ENCODE results near the gene KCNT1.

Gene KCNT1

DNA sequence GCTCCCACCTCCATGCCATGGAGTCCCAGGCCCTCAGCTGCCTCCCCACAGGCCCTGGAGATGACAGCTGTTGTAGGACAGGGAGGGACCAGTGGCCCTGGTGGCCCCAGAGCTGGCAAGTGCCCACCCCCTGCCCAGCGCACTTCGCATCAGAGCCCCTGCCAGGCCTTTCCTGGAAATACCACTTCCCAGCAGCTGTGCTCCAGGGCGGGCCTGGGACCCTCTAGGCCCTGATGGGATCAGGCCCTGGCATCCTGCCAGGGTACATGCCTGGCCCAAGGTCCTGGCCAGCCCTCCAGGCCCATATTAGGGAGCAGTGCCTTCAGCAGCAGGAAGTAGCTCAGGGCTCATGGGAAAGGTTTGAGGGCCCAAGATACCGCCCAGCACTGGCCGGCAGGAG lies 2.5 kb downstream of the KCNT1 start:
- Mint-ChIP-seq H3K4me3 (no peak overlapping the region), H3K9me3 (no peaks in the 10 kb centered on the region), H3K27ac (no peak overlapping the region), H3K36me3 (no peaks in the 10 kb centered on the region), H3K4me1 (no peaks in the 10 kb centered on the region)
- ATAC-seq = no peak
- no peak for DNase-seq (ENCODE audit: low spot score in 2 of 2)

DNA sequence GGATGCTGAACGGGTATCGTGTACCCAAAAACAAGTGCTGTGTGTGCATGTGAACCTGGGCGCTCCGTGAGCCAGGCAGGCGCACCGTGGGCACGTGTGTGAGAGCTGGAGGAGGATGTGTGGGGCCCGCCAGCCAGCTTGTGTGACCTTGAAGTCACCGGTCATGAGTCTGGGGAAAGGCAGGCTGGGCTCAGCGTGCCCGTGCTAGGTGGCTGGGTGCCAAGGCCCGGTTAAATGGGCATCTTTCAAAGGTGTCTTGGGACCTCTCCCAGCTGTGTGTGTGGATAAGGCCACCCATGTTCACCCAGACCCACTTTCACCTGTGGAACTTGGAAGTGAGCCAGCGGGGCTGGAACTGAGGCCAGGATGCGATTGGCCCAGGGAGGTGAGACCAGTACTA lies 3.4 kb downstream of the KCNT1 start:
- no peaks in the 10 kb centered on the region for H3K4me1 Mint-ChIP-seq
- H3K27ac Mint-ChIP-seq = no peak overlapping the region
- H3K36me3 Mint-ChIP-seq = no peaks in the 10 kb centered on the region
- no peak for DNase-seq (ENCODE audit: low spot score in 2 of 2)
- no peak overlapping the region for H3K4me3 Mint-ChIP-seq
- ATAC-seq = no peak
- H3K9me3 Mint-ChIP-seq = no peaks in the 10 kb centered on the region

DNA sequence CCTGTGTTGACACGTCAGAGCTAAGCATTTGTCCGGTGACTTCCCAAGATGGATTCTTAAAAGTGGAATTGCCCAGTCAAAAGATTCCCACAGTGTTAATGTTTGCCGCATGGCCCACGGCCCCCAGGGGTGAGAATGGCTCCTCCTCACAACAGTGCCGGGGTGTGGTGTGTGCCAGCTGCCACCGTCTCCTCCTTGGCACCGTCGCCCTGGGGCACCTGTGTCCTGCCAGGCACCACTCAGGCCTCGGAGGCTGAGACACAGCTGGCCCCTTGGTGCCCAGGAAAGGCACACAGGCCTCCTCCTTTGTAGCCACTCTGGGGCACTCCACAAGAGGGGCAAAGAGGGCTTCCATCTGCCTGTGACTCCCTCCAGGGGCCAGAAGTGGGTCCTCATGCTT lies 4.3 kb downstream of the KCNT1 start:
- ATAC-seq = no peak
- H3K4me3 Mint-ChIP-seq = no peak overlapping the region
- no peak for DNase-seq (ENCODE audit: low spot score in 2 of 2)
- H3K9me3 Mint-ChIP-seq = no peaks in the 10 kb centered on the region
- no peak overlapping the region for H3K27ac Mint-ChIP-seq
- H3K4me1 Mint-ChIP-seq = no peaks in the 10 kb centered on the region
- no peaks in the 10 kb centered on the region for H3K36me3 Mint-ChIP-seq

DNA sequence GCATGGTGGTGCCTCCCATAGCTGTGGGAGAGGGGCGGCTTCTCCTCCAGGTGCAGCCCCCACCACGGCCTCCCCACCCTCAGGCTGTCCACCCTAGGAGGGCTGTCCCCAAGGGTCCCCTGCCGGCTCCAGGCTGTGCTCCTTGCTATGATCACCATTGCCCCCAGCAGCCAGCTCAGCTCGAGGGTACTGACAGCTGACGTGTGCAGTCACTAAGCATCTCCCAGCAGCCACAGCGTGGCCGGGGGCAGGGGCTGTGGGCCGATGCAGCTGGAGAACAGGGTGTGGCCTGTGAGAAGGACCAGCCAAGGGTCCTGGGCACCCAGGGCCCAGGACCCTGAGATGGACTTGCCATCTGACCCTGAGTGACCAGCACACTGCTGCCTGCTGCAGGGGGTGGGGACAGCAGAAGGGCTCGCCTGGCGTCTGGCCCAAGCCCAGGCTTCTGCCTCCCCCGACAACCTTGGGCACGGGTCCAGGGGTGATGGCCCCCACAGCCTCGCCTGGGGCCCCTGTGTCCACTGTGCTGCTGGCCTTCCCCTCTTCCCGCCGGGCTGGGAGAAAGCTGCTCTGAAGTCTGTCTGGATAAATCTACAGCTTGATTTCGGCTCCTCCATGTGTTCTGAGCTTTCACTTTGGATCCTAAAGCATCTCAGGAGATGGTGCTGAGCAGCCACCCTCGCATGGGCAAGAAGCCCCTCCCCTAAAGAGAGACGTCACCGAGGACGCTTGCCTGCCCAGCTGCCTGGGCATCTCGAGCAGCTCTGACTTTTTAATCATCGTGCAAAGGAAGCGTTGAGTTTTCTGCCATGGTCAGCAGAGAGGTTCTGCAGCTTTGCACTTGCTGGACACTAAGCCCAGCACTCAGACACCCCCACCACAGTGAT lies 5.5 kb downstream of the KCNT1 start:
- no peak overlapping the region for H3K27ac Mint-ChIP-seq
- no peak overlapping the region for H3K4me3 Mint-ChIP-seq

DNA sequence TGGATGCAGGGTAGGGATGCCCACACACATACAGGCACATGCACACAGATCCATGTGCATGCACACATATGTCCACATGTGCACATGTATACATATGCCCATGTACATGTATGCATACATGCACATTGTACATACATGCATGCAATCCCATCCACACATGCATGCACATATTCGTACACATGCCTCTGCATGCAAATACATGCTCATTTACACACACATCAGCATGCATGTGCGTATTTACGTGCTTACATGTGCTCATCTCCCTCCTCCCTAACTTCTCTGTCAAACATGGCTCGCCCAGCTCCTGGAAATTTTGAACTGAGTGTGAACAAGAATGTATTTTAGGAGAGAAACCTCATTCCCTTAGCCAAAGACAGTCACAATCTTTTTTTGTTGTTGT lies 6.2 kb downstream of the KCNT1 start:
- Mint-ChIP-seq H3K36me3 (no peaks in the 10 kb centered on the region), H3K27ac (no peak overlapping the region), H3K9me3 (no peaks in the 10 kb centered on the region), H3K4me1 (no peaks in the 10 kb centered on the region), H3K4me3 (no peak overlapping the region)
- no peak for ATAC-seq
- DNase-seq (ENCODE audit: low spot score in 2 of 2) = no peak

More for the DNA sequence above, 5.5 kb downstream of the KCNT1 start:
- ATAC-seq = no peak
- Mint-ChIP-seq H3K4me1 (no peaks in the 10 kb centered on the region), H3K36me3 (no peaks in the 10 kb centered on the region), H3K9me3 (no peaks in the 10 kb centered on the region)
- DNase-seq (ENCODE audit: low spot score in 2 of 2) = no peak

DNA sequence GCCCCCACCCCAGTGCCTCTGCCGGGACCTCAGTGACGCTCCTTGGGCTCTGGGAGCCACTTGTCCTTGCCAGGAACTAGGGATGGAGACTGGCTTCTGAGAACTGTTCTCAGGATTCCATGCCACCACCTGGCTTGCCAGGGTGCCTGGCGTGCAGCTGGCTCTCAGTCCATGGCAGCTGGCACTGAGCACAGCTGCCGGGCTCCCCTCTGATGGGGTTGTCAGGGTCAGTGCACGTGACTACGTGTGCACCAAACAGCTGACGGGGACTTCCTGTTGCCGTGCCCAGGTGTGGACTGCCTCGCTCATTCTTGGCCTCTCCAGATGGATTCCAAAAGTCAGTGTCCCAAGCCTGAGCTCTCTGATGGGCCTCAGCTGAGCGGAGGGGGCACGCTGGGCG lies 9.4 kb downstream of the KCNT1 start:
- no peak overlapping the region for H3K27ac Mint-ChIP-seq
- H3K4me3 Mint-ChIP-seq = no peak overlapping the region
- H3K4me1 Mint-ChIP-seq = no peaks in the 10 kb centered on the region
- no peak for DNase-seq (ENCODE audit: low spot score in 2 of 2)
- no peak for ATAC-seq
- no peaks in the 10 kb centered on the region for H3K36me3 Mint-ChIP-seq
- H3K9me3 Mint-ChIP-seq = no peaks in the 10 kb centered on the region

DNA sequence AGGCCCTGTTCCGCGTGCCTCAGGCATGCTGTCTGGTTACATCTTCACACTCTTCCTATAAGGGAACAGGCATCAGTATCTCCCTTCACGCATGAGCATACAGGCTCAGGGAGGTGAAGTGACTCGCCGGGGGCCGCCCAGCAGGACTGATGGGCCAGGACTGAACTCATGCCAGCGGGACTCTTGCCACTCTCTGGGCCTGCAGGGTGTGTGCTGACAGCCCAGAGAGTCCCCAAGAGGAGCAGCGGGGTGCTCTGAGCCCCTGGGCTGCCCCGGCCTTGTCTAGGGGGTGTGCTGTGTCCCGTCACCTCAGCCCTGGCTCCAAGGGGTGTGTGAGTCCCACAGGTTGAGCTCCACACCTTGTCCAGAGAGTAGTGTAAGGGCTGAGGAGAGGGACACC lies 9.9 kb downstream of the KCNT1 start:
- H3K9me3 Mint-ChIP-seq = no peaks in the 10 kb centered on the region
- H3K4me3 Mint-ChIP-seq = no peak overlapping the region
- no peaks in the 10 kb centered on the region for H3K36me3 Mint-ChIP-seq
- ATAC-seq (no peak), DNase-seq (ENCODE audit: low spot score in 2 of 2) (no peak)
- H3K27ac Mint-ChIP-seq = no peak overlapping the region
- peaks cover 2% of the 10 kb centered on the region for H3K4me1 Mint-ChIP-seq

DNA sequence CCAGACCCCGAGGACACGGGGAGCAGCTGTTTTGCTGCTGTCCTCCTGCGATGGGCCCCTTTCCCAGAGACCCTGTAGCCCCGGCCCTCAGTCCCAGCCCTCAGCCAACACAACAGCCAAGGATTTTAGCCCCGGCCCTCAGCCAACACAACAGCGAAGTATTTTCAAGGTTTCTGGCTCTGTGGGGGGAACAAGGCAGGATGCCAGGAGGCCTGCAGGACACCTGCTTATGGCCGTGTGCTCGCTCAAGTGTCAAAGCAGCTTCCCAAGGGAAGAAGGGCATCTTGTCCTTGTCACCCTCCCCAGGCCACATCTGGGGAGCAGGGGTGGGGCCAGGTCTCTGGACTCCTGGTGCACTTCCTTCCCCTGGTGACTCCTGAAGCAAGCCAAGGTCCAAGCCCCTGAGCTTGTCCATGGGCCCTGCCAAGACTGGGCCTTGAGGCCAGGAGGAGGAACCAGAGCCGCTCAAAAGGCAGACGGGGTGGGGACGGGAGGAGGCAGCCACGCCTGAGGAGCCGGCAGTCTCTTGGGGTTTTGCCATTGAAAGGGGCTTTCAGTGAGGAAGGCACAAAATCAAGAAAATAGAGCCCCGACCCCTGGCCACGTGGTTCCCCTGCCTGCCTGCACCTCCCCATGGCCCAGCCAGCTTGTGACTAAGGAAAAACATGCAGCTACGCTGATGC lies 10.8 kb downstream of the KCNT1 start:
- Mint-ChIP-seq H3K4me3 (no peak overlapping the region), H3K36me3 (no peaks in the 10 kb centered on the region), H3K4me1 (peaks cover 6% of the 10 kb centered on the region), H3K9me3 (no peaks in the 10 kb centered on the region), H3K27ac (no peak overlapping the region)
- DNase-seq (ENCODE audit: low spot score in 2 of 2) (no peak), ATAC-seq (no peak)

DNA sequence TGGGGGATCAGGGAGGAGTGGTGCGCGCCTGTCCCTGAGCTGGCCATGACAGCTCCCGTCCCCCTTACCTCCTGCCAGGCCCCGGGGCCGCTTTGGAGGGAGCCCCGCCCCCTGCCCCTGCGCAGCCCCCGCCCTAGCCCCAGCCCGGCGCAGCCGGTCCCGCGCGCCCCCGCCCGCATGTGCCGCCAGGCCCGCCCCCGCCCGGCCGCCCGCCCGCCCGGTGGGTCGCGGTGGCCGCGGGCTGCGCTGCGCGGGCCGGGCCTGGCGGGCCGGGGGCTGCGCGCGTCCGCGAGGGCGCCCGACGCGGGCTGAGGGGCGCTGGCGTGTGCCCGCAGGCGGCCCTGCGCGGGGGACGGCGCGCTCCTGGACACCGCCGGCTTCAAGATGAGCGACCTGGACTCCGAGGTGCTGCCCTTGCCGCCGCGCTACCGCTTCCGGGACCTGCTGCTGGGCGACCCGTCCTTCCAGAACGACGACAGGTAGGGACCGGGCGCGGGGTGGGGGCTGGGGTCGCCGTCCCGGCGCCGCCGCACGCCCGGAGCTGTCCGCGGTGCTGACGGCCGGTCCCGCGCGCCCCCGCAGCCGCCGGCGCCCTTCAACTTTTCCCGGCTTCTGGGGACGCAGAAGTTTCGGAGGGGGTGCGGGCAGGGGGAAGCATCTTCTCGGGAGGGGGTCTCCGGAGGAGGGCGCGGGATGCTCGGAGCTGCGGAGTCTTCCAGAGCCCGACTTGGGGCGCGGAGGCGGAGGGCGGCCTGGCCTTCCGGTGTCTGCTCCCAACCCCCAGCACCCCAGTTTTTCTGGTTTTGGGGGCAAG lies 12.5 kb downstream of the KCNT1 start:
- ATAC-seq (no peak), DNase-seq (ENCODE audit: low spot score in 2 of 2) (no peak)
- H3K9me3 Mint-ChIP-seq = no peaks in the 10 kb centered on the region
- no peak overlapping the region for H3K27ac Mint-ChIP-seq
- peaks cover 6% of the 10 kb centered on the region for H3K4me1 Mint-ChIP-seq
- no peak overlapping the region for H3K4me3 Mint-ChIP-seq
- H3K36me3 Mint-ChIP-seq = no peaks in the 10 kb centered on the region

DNA sequence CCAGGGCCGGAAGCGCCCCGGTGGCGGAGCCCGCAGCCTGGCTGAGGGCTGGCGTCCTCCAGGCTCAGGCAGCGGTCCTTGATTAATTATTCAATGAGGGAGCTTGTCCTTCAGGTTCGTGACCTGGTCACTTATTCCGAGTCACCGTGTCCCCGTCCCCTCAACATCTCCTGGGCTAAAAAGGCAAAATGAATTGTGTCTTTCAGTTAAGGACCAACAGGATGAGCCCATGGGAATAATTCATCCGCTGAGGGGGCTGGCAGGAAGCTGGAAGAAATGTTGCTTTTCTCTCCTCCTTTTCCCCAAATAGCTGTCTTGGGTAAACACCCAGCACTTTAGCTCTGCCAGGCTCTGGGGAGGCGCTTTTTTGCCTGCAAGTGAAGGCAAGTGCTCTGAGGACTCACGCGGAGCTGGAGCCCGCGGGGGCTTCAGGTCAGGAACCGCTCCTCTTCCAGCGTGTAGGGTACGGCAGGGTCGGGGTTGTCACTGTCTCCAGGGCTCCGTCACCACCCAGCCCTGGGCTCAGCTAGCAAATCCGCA lies 13.1 kb downstream of the KCNT1 start:
- H3K27ac Mint-ChIP-seq = no peak overlapping the region
- H3K4me1 Mint-ChIP-seq = peaks cover 6% of the 10 kb centered on the region
- no peaks in the 10 kb centered on the region for H3K36me3 Mint-ChIP-seq
- H3K4me3 Mint-ChIP-seq = no peak overlapping the region
- ATAC-seq (no peak), DNase-seq (ENCODE audit: low spot score in 2 of 2) (no peak)
- no peaks in the 10 kb centered on the region for H3K9me3 Mint-ChIP-seq

DNA sequence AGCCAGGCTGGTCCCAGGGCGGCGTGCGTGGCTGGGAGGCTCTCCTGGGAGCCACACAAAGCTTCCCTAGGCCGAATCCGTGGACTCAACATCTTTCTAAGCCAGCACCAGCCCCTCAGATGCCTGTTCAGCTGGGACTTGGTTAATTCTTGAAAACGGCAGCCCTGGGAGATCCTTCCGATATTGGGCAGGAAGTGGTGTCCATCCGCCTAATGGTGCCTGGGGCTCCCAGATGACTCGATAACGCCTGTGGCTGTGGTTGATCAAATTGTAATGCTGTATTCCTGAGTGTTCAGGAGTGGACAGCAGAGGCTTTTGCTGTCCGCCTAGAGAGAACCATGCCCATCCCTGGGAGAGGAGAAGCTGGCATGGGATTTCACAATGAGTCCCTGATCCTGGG lies 14.1 kb downstream of the KCNT1 start:
- DNase-seq (ENCODE audit: low spot score in 2 of 2) (no peak), ATAC-seq (no peak)
- Mint-ChIP-seq H3K9me3 (no peaks in the 10 kb centered on the region), H3K27ac (no peak overlapping the region), H3K4me1 (peaks cover 6% of the 10 kb centered on the region), H3K36me3 (no peaks in the 10 kb centered on the region), H3K4me3 (no peak overlapping the region)

DNA sequence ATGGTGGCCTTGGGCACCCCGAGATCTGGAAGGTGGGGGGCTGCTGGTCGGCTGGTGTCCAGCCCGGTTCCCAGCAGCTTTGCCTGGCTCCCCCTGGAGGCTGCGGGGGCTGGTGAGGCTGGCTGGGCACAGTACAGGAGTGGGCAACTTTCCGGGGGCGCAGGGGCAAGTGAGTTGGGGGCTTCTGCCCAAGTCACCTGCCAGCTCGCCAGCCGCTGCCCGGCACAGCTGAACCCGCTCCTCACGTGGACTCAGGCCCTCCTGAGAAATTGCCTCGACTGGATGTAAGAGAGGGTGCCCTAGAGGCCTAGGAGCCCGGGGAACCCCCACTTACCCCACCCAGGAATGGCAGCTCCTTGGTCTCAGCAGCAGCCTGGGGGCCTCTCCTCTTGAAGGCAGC lies 15.4 kb downstream of the KCNT1 start:
- Mint-ChIP-seq H3K27ac (no peak overlapping the region), H3K4me3 (no peak overlapping the region), H3K9me3 (no peaks in the 10 kb centered on the region), H3K36me3 (no peaks in the 10 kb centered on the region), H3K4me1 (peaks cover 6% of the 10 kb centered on the region)
- DNase-seq (ENCODE audit: low spot score in 2 of 2) = no peak
- no peak for ATAC-seq

DNA sequence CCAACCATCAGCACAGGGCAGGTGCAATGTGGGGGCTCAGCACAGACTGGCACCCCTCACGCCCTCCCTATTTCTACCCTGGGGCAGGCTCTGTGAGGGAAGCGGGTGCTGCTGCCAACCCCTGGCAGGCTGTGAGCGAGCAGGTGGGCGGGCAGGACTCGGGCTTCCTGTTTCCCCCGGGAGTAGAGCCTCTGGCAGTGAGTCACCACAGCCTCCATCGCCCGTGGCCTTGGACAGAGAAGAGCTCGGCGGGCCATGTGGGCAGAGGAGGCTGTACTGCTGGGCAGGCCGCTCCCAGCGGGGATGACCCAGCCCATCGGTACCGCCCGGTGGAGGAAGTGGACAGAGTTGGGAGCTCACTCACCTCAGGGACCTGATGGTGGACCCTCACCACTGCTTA lies 16.6 kb downstream of the KCNT1 start:
- no peaks in the 10 kb centered on the region for H3K36me3 Mint-ChIP-seq
- H3K9me3 Mint-ChIP-seq = no peaks in the 10 kb centered on the region
- DNase-seq (ENCODE audit: low spot score in 2 of 2) (no peak), ATAC-seq (peak; percentile 19)
- H3K27ac Mint-ChIP-seq = no peak overlapping the region
- H3K4me3 Mint-ChIP-seq = no peak overlapping the region
- H3K4me1 Mint-ChIP-seq = peaks cover 6% of the 10 kb centered on the region

DNA sequence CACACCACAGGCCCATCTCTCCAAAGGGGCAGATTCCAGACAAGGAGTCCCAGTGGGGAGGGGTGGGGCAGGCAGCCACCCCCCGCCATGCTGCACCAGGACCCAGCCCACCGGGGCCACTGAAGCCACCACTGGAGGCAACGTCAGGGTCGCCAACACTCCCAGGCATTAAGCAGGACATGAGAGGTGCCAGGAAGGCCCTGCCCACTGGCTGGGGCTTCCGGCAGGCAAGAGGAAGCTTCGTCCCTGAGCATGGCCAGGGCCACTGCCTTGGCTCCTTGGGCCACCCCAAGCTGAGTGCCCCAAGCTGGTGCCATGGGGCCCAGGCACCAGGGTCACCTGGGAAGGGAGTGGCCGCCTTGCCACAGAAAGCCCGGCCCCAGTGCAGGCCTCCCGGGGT lies 17.5 kb downstream of the KCNT1 start:
- DNase-seq (ENCODE audit: low spot score in 2 of 2) = no peak
- no peak for ATAC-seq
- H3K9me3 Mint-ChIP-seq = no peaks in the 10 kb centered on the region

DNA sequence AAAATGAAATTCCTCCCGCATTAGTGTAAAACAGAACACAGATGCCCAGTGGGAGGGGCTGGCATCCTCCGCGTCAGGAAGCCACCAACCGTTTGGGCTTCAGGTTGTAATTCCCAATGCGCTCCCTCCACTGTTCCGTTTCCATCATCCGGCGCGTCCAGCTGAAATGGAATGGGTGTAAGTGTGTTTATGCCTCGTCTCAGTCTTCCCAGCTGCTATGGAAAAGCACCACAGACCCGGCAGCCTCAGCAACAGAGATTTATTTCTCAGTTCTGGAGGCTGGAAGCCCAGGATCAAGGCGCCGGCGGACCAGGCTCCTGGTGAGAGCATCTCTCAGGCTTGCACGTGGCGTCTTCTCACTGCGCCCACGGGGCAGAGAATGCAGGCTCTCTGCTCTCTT lies 20.4 kb downstream of the KCNT1 start:
- Mint-ChIP-seq H3K36me3 (no peaks in the 10 kb centered on the region), H3K4me3 (no peak overlapping the region), H3K9me3 (no peaks in the 10 kb centered on the region), H3K27ac (no peak overlapping the region), H3K4me1 (no peaks in the 10 kb centered on the region)
- ATAC-seq (no peak), DNase-seq (ENCODE audit: low spot score in 2 of 2) (no peak)

More for the DNA sequence above, 17.5 kb downstream of the KCNT1 start:
- peaks cover 6% of the 10 kb centered on the region for H3K4me1 Mint-ChIP-seq
- no peak overlapping the region for H3K27ac Mint-ChIP-seq
- H3K36me3 Mint-ChIP-seq = no peaks in the 10 kb centered on the region
- no peak overlapping the region for H3K4me3 Mint-ChIP-seq
